ENCODE data around the gene KLF5. TPM values are rescaled to one million over a fixed set of nuclear protein-coding genes. Genes with fewer than 3 reads are reported as not detected.

KLF5 gene
- total RNA-seq, 1 experiment from 2014 or later: 2.2 TPM

- Mint-ChIP-seq H3K4me1 (peaks cover 25 to 40% of the 10 kb centered on the region in 2 experiments), H3K27me3 (ENCODE audit: low read depth) (peaks cover 18% of the 10 kb centered on the region), H3K9me3 (no peaks in the 10 kb centered on the region; a peak in 1 of 5 replicates), H3K27ac (peak overlapping the region in 1 of 3 experiments; percentile 67; a peak in 2 of 7 replicates), H3K36me3 (ENCODE audit: insufficient read depth in 1 of 3, low read depth in 3 of 3) (no peaks in the 10 kb centered on the region), H3K4me3 (peak overlapping the region; percentile 25 to 63; a peak in 1 of 5 replicates)
- no peak overlapping the region for H4K91ac ChIP-seq (ENCODE audit: insufficient read length, low read depth, low read length)
- no peak overlapping the region for H3K23ac ChIP-seq (ENCODE audit: insufficient read length, low read depth, low read length)
- H3K4me1 ChIP-seq (ENCODE audit: insufficient read depth, low read length): peaks cover 6% of the 10 kb centered on the region; the same call in 1 of the 2 replicates
- H3K9me3 ChIP-seq (ENCODE audit: control insufficient read depth, low read depth, low read length): no peaks in the 10 kb centered on the region
- H4K8ac ChIP-seq (replicated peaks; ENCODE audit: insufficient read length, low read depth, low read length): no peak overlapping the region
- H3K23me2 ChIP-seq (ENCODE audit: insufficient read length, low read depth, low read length, poor library complexity, severe bottlenecking): peaks cover 4% of the 10 kb centered on the region
- no peak overlapping the region for H3K4ac ChIP-seq (ENCODE audit: low read depth, low read length)
- no peak for DNase-seq
- H2AFZ ChIP-seq (ENCODE audit: low read length): no peak overlapping the region
- no peak overlapping the region for H3K27ac ChIP-seq (ENCODE audit: insufficient read length, low read depth, low read length)
- no peak overlapping the region for H3K18ac ChIP-seq (ENCODE audit: insufficient read length, low read depth, low read length)
- H3K14ac ChIP-seq (ENCODE audit: insufficient read depth, low read length): no peak overlapping the region
- peak overlapping the region; percentile 77 for H2BK12ac ChIP-seq (ENCODE audit: insufficient read length, low read depth, low read length)
- no peak overlapping the region for H2BK15ac ChIP-seq (ENCODE audit: low read depth, low read length)
- H3K4me2 ChIP-seq (ENCODE audit: insufficient read depth, insufficient read length, low read length): peak overlapping the region; percentile 41
- H2BK5ac ChIP-seq (ENCODE audit: insufficient read length, low read length): no peak overlapping the region
- H2BK20ac ChIP-seq (ENCODE audit: low read depth, low read length, poor library complexity, severe bottlenecking): no peak overlapping the region
- no CpG with 5 or more reads among the region's 1 CpG for WGBS (ENCODE audit: extremely low coverage, insufficient read length, low lambda C conversion rate)
- no peak overlapping the region for H3K56ac ChIP-seq (ENCODE audit: insufficient read length, low read depth, low read length)
- H3K79me1 ChIP-seq (ENCODE audit: insufficient read depth, low read depth, low read length, poor library complexity, severe bottlenecking): no peaks in the 10 kb centered on the region
- H4K20me1 ChIP-seq (ENCODE audit: control insufficient read depth, insufficient read depth, insufficient read length): no peaks in the 10 kb centered on the region
- no peak overlapping the region for H4K5ac ChIP-seq (ENCODE audit: insufficient read length, low read depth, low read length)
- no peaks in the 10 kb centered on the region for H3K27me3 ChIP-seq (ENCODE audit: insufficient read depth, low read length)
- no peak for TF ChIP-seq CTCF (conservative IDR thresholded peaks at IDR 0.05)
- H3K9ac ChIP-seq (ENCODE audit: extremely low read depth, insufficient read length, low read length): no peak overlapping the region
- H3T11ph ChIP-seq (ENCODE audit: low read length): no peak overlapping the region
- no peaks in the 10 kb centered on the region for H3K79me2 ChIP-seq (ENCODE audit: insufficient read depth, low read length)
- no peak overlapping the region for H2BK120ac ChIP-seq (ENCODE audit: low read depth, low read length, poor library complexity, severe bottlenecking)
- H2AK5ac ChIP-seq (ENCODE audit: insufficient read length, low read length): no peak overlapping the region
Measured at GRCh38 chr13:73074926-73075325, 16.1 kb downstream of the KLF5 start.

Data from H9 (cell line).